HG02852 (cell line): Measurements from ENCODE around the gene ITGA1.
"Not testable (repeated sequence)": the region's sequence is repeated elsewhere in the genome, so short reads cannot be mapped to it uniquely, and the experiment has no call there.

Source experiments
- ATAC-seq: cut with Tn5 transposase; IDR thresholded peaks from one replicate; pipeline ENCODE4 v1.9.1; 2021; ENCODE audit warnings: mild to moderate bottlenecking, moderate library complexity; ENCODE audit not compliant: unreplicated experiment

Gene ITGA1

GRCh38 chr5:52827815-52828214, 40.1 kb downstream of the ITGA1 start:
- ATAC-seq: no peak

- no peak for ATAC-seq
Observed at GRCh38 chr5:52829664-52830063, 41.9 kb downstream of the ITGA1 start.

GRCh38 chr5:52830650-52831049, 42.9 kb downstream of the ITGA1 start:
- ATAC-seq: no peak

GRCh38 chr5:52831786-52832511, 44.2 kb downstream of the ITGA1 start:
- ATAC-seq: no peak

- no peak for ATAC-seq
Observed at GRCh38 chr5:52834320-52834719, 46.6 kb downstream of the ITGA1 start.

- ATAC-seq: no peak
Observed at GRCh38 chr5:52837068-52837467, 49.4 kb downstream of the ITGA1 start.

GRCh38 chr5:52837591-52838001, 49.9 kb downstream of the ITGA1 start:
- no peak for ATAC-seq

- no peak for ATAC-seq
Observed at GRCh38 chr5:52838326-52839015, 50.8 kb downstream of the ITGA1 start.

GRCh38 chr5:52839285-52839684, 51.6 kb downstream of the ITGA1 start:
- no peak for ATAC-seq

GRCh38 chr5:52840277-52841050, 52.7 kb downstream of the ITGA1 start:
- ATAC-seq: no peak

GRCh38 chr5:52841114-52841513, 53.4 kb downstream of the ITGA1 start:
- no peak for ATAC-seq

GRCh38 chr5:52842111-52842510, 54.4 kb downstream of the ITGA1 start:
- ATAC-seq: no peak

GRCh38 chr5:52844885-52845284, 57.2 kb downstream of the ITGA1 start:
- ATAC-seq: no peak

GRCh38 chr5:52846182-52846842, 58.6 kb downstream of the ITGA1 start:
- no peak for ATAC-seq

GRCh38 chr5:52848688-52849087, 61.0 kb downstream of the ITGA1 start:
- not testable (repeated sequence) for ATAC-seq

GRCh38 chr5:52849544-52849943, 61.8 kb downstream of the ITGA1 start:
- no peak for ATAC-seq

- no peak for ATAC-seq
Observed at GRCh38 chr5:52853650-52854049, 65.9 kb downstream of the ITGA1 start.

- ATAC-seq: no peak
Observed at GRCh38 chr5:52854301-52854700, 66.6 kb downstream of the ITGA1 start.

GRCh38 chr5:52854949-52855348, 67.2 kb downstream of the ITGA1 start:
- no peak for ATAC-seq

- ATAC-seq: peak; percentile 78
Observed at GRCh38 chr5:52856564-52856963, 68.8 kb downstream of the ITGA1 start.

- ATAC-seq: no peak
Observed at GRCh38 chr5:52859628-52860027, 71.9 kb downstream of the ITGA1 start.
